Prostate gland (tissue), 2 donors: ENCODE data around the gene NCOA4. TPM values are rescaled to one million over a fixed set of nuclear protein-coding genes. Genes with fewer than 3 reads are reported as not detected.

Source experiments
- DNase-seq: peaks from one replicate; pipeline ENCODE4 v3.0.0-alpha.2; 2019; ENCODE audit warnings: low spot score
- H3K27ac ChIP-seq, 2 donors: fragments of 200-600 bp; sonication (generic); 2 replicates each; pipeline ENCODE4 v1.5.1; 2017 to 2019
- H3K27me3 ChIP-seq: fragments of 200-600 bp; sonication (generic); replicated peaks from 2 replicates; pipeline ENCODE4 v1.5.1; 2019; ENCODE audit not compliant: insufficient read depth
- H3K36me3 ChIP-seq, 2 donors: fragments of 200-600 bp; sonication (generic); 1 replicate in 1 of 2; 2 replicates in 1 of 2; pipeline versions ENCODE4 v1.5.1 to v1.8.1; 2017 to 2019
- H3K4me1 ChIP-seq: fragments of 200-600 bp; sonication (generic); replicated peaks from 2 replicates; pipeline ENCODE4 v1.5.1; 2019
- H3K4me3 ChIP-seq, 2 donors: fragments of 200-600 bp; sonication (generic); 2 replicates each; pipeline ENCODE4 v1.5.1; 2017 to 2019
- H3K9me3 ChIP-seq: fragments of 200-600 bp; sonication (generic); 2 replicates; pipeline ENCODE4 v1.5.1; 2017
- CTCF ChIP-seq, 4 experiments: fragments of 200-600 bp in 2 of 4; fragments of 450-650 bp in 2 of 4; sonication (generic) in 2 of 4; IDR thresholded peaks; 1 replicate in 3 of 4; 2 replicates in 1 of 4; pipeline ENCODE4 v1.5.1; 2016 to 2019; ENCODE audit warnings: antibody characterized with exemption in 4 of 4, mild to moderate bottlenecking in 2 of 4, moderate library complexity in 2 of 4
- POLR2A ChIP-seq: fragments of 450-650 bp; IDR thresholded peaks from one replicate; pipeline ENCODE4 v1.6.1; 2016; ENCODE audit warnings: antibody characterized with exemption, mild to moderate bottlenecking
- POLR2AphosphoS5 ChIP-seq: sonication (generic); formaldehyde crosslinking; IDR thresholded peaks from one replicate; pipeline ENCODE4 v1.6.1; 2017; ENCODE audit warnings: antibody characterized with exemption
- WGBS: methylation state at CpG from one replicate; pipeline ENCODE4 v1.1.5; 2018; 5-methylcytosine and 5-hydroxymethylcytosine counted together
- intact Hi-C: fragments of 100-400 bp; cut with DNase I; formaldehyde crosslinking; loops from one replicate; pipeline ENCODE4 v1.14.2; 2022
- total RNA-seq, 2 donors: library from RNA; depleted of rRNA; stranded (reverse); fragments of >200 nt; gene quantifications; one replicate each; pipeline ENCODE4 v1.1.0, GENCODE V29; 2016

Gene NCOA4
- total RNA-seq, 2 donors from 2014 or later: 131 to 434 TPM

GRCh38 chr10:46028584-46029460, 1.6 kb downstream of the NCOA4 start:
- H3K9me3 ChIP-seq: no peaks in the 10 kb centered on the region
- WGBS: 23% methylated on average over 6 of the region's 6 CpGs
- no peaks in the 10 kb centered on the region for H3K4me1 ChIP-seq
- DNase-seq: no peak
- H3K27me3 ChIP-seq: no peaks in the 10 kb centered on the region
- H3K4me3 ChIP-seq: peak overlapping the region; percentile 75 to 80
- H3K36me3 ChIP-seq: no peaks in the 10 kb centered on the region
- intact Hi-C loops: no loop called here
- H3K27ac ChIP-seq: peak overlapping the region; percentile 91 to 95
- TF ChIP-seq POLR2A (no peak), POLR2AphosphoS5 (peak; percentile 37), CTCF (IDR thresholded peaks at IDR 0.05) (peak in 3 of 4 experiments; percentile 39 to 69 (median 56))

DNA sequence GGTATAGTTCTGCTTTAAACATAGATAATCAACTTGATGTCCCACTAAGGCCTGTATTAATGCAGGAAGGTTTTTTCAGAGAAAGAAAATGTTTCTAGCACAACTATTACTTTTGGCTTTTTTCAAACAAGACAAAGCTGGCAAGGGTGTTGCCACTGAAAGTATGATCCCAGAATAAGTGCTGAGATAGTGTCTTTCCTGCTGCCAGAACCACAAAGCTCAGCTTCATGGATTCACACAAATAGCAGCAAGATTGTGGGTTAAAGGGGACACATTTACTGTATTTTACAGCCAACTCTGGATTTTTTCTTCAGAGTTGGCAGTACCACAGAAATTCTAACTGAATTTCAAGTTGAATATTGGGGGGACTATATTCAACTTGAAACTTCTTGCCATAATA, 4.3 kb downstream of the NCOA4 start:
- Histone ChIP-seq H3K4me3 (no peak overlapping the region), H3K27me3 (no peaks in the 10 kb centered on the region), H3K9me3 (no peaks in the 10 kb centered on the region), H3K4me1 (no peaks in the 10 kb centered on the region), H3K27ac (peak overlapping the region in 1 of 2 donors; percentile 45), H3K36me3 (no peaks in the 10 kb centered on the region)
- intact Hi-C loops: no loop called here
- DNase-seq: no peak
- TF ChIP-seq POLR2AphosphoS5 (no peak), POLR2A (no peak), CTCF (IDR thresholded peaks at IDR 0.05) (no peak)

DNA sequence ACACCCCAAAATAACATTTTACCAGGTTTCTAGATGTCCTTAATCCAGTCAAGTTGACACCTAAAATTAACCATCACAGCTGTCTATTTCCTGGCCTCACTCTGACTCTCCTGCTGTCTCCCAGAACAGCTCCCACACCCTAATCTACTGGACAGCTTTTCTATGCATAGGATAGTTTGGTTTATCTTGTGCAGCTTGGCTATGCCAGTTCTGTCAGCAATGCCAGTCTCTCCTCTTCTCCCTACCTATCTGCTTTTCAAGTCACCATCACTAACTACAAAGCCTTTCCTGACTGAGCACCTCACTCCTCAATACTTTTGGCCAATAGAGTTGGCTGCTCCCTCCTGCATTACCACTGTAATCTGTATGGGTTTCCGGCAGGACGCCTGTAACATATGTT, 5.0 kb downstream of the NCOA4 start:
- WGBS: 92% methylated on average over 2 of the region's 2 CpGs
- no peaks in the 10 kb centered on the region for H3K27me3 ChIP-seq
- H3K27ac ChIP-seq: peak overlapping the region; percentile 9 to 45
- no peak overlapping the region for H3K4me3 ChIP-seq
- intact Hi-C loops: no loop called here
- TF ChIP-seq POLR2A (no peak), CTCF (IDR thresholded peaks at IDR 0.05) (no peak), POLR2AphosphoS5 (no peak)
- no peaks in the 10 kb centered on the region for H3K36me3 ChIP-seq
- DNase-seq: no peak
- H3K9me3 ChIP-seq: no peaks in the 10 kb centered on the region
- no peaks in the 10 kb centered on the region for H3K4me1 ChIP-seq

DNA sequence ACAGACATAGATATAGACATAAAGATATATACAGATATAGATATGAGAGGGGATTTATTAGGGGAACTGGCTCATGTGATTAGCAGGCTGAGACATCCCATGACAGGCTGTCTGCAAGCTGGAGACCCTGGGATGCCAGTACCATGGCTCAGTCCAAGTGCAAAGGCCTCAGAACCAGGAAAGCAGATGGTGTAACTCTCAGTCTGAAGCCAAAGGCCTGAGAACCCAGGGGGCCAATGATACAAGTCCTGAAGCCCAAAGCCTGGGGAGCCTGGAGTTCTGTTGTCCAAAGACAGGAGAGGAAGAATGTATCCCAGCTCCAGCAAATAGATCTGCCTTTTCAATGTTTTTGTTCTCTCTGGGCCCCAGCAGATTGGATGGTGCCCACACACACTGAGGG, 5.5 kb downstream of the NCOA4 start:
- Histone ChIP-seq H3K4me3 (no peak overlapping the region), H3K27ac (peak overlapping the region; percentile 9 to 45), H3K36me3 (no peaks in the 10 kb centered on the region), H3K9me3 (no peaks in the 10 kb centered on the region), H3K4me1 (no peaks in the 10 kb centered on the region), H3K27me3 (no peaks in the 10 kb centered on the region)
- intact Hi-C loops: no loop called here
- no peak for DNase-seq
- TF ChIP-seq POLR2A (no peak), CTCF (IDR thresholded peaks at IDR 0.05) (no peak), POLR2AphosphoS5 (no peak)
